ENCODE data around the gene PHACTR1.

PHACTR1 gene

DNA sequence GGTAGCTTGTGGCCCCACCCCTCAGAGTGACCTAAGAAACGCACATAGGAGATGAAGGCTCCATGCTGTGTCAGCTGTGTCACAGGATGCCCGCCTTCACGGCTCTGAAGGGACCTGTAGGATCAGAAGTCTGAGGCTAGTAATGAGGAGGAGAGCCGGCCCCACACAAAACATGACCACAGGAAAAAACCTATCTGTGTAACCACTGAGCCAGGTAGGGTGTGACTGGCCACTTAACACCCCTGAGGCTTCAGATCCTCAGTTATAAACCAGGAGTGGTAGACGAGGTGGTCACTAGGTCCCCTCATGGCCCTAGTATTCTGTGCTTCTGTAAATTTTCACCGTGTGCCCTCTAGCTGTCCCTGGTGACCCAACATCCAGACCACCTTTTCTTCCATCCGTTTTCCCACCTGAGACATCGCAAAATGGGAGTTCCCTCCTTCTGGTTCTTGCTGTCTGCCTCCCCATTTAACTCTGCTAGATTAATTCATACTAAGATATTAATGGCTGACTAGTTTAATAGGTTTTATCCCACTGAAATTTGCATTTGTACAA, 558.9 kb downstream of the PHACTR1 start:
- DNase-seq: no peak

DNA sequence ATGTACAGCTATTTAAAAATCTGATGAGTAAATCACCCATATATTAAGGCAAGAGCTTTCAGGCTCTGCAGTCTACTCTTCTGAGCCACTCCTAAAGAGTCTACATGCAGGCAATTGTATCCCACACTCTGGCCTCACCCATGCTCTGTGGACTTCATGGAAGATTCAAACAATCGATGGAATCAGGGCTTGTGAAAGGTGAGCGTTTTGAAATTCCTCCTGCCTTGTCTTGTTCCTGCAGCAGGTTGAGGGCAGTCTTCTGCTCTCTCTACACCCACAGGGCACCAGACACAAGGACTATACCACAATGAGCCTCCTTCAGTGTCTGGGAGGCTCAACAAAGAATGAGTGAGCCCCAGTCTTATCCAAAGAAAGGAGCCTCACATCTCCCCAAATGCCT, 560.7 kb downstream of the PHACTR1 start:
- DNase-seq: no peak

GRCh38 chr6:13278164-13278563, 561.6 kb downstream of the PHACTR1 start:
- DNase-seq: no peak

DNA sequence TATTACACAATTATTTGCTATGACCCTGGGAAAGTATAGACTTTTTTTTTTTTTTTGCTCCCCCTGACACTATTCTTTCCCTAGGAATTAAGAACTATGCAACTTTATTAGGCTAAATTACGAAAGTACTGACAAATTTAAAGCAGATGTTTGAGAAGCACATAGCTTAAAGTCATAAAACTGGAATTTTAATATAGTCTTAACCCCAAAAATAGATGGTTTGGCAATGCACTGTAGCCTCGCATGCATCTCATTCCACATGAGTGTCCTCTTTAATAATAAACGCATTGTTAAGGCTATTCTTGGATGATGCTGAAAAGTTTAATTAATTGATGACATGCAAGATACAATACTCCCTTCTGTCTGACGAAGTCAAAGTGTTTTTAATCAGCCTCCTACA, 562.4 kb downstream of the PHACTR1 start:
- DNase-seq: no peak

- no peak for DNase-seq
These were observed 563.7 kb downstream of the PHACTR1 start for GRCh38 chr6:13280254-13280653.

DNA sequence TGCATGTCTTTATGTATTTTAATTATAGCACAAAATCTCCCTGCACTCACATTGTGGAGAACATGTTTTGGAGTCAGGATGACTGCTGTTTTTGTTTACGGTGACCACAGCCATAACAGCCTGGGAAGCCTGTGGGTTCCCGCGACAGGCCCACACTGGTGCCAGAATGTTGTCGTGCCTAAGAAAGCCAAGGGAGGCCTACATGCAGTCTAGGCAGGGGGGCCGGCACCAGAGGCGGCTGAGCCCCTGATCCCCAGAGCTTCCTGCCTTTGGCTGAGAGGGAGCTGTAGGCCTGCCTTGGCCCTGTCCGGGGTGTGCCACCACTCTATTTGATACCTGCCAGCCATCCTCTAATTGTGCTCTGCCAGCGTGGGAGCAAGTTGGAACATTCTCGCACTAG, 565.1 kb downstream of the PHACTR1 start:
- no peak for DNase-seq

- DNase-seq: no peak
These were observed 566.0 kb downstream of the PHACTR1 start for GRCh38 chr6:13282393-13283069.

DNA sequence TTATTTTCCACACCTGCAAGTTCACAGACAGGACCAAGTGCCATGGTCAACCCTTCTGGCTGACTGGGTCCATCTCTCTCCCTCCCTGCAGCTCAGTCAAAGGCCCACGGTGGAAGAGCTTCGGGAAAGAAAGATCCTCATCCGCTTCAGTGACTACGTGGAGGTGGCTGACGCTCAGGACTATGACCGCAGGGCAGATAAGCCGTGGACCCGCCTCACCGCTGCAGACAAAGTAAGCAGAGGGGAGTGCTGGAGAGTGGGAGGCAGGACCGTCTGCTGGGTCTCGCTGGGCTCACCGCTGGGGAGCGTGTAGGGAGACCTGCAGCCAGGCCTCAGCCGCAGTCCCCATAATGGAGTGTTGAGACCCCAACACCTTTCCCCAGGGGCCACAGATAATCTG, 566.8 kb downstream of the PHACTR1 start:
- DNase-seq: no peak

DNA sequence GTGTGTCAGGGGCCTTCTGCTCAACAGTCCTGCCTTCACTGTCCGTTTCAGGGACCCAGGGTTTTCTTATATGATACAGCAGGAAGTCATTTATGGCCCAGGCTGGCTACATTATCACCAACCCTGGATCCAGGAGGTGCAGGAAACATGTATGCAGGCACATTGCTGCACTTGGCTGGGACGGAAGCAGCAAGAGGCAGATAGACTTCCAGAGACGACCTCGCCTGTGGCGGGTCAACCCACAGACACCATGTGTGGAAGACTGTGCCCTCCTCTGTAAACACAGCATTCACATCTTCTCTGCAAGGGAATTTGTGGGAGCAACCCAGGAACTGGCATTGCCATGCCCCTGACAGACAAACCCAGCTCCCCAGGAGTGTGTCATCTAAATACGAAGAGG, 568.1 kb downstream of the PHACTR1 start:
- no peak for DNase-seq

- DNase-seq: no peak
These were observed 569.1 kb downstream of the PHACTR1 start for GRCh38 chr6:13285705-13286104.

DNA sequence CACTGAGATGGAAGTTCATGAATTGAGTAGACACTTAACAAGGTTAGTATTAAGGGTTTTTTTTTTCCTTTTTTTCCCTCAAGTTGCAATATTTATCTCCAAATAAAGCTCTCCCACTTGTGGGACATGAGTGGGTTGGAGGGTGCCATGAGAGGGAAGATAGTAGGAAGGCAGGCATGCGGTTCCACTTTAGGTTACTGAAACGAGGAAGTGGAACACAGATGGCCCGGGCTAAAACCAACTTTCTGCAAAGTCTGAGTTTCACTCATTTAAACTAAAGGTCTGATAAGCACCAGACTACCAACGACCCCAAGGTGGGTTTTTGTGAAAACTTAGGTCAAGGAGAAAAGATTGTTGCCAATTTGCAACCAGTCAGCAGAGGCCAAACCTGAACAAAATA, 569.6 kb downstream of the PHACTR1 start:
- DNase-seq: no peak

DNA sequence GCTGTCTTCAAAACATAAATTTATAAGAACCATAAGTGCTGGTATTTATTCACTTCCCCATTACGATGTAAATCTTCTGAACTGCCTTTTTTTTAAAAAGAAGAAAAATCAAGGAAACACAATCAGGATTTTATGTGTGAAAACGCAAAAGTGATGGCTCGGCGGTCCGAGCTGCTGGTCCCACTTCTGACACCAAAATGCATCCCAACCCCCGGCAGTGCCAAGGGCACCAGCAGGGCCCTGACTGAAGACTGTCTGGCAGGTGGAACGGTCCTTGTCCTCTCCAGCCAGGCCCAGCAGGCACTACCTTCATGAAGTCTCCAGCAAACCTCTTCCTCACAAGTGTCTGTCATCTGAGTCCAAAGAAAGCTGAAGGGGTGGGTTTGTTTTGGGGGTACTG, 570.5 kb downstream of the PHACTR1 start:
- no peak for DNase-seq

DNA sequence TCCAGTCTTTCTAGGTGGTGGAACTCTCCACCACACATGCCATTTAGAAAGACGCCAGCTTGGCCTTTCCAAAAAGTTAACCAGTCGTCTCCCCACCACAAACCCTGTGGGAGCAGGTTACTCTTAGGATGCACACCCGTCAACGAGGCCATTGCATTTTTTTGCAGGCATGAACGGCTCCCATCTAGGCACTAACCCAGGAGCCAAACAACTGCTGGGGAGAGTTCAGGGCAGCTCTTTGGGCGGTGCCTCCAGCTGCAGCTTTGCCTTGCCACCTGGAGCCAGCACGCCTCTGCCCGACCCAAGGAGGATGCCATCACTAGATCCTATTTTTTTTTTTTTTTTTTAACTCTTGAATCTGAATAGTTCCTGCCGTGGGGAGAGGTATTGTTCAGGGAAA, 571.9 kb downstream of the PHACTR1 start:
- DNase-seq: no peak

DNA sequence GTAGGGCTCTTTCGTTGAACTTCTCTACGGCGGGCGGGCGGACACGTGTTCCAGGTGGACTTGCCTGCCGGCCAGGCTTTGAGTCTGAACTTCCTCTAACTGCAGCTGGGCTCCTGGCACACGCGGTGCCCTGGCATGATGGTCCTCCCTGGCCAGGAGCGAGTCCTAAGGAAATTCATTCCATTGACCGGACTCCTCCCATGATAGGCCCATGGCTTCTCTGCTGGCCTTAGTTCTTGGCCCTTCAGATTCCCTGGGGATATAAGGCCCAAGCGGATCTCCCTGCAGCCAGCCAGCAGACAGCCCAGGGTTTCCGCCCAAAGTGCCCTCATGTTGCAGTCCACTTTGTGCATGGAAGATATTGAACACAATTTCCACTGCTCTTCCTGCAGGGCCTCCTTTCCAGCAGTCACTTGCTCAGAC, 572.4 kb downstream of the PHACTR1 start:
- no peak for DNase-seq

- no peak for DNase-seq
These were observed 573.3 kb downstream of the PHACTR1 start for GRCh38 chr6:13289789-13290318.

GRCh38 chr6:13290335-13290734, 573.8 kb downstream of the PHACTR1 start:
- DNase-seq: no peak

- no peak for DNase-seq
These were observed 576.2 kb downstream of the PHACTR1 start for GRCh38 chr6:13292774-13293173.

DNA sequence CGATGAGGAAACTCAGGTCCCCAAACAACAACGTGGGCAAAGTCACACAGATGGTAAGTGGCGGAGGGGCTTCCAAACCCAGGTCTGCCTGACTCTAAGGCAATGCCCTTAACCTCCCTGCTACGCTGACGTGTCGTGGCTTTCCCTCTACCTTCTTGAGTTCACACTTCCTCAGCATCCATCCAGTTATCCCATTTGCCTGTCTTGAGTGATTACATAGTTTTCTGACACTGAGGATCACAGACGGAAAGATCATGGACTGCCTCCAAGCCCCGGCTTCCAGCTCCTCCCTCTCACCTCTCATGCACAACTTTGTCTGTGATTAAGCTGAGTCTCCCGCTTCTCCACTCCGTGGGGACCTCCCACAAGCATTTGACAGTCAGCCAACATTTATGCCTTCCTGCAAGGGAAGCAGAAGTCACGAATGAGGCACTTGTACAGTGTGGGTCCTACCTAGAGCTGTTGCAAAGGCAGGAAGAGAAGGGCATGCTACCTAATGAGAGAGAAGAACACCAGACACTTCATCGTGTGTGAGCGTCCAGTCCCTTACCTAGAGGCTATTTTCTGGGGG, 578.0 kb downstream of the PHACTR1 start:
- no peak for DNase-seq

GRCh38 chr6:13295576-13295975, 579.0 kb downstream of the PHACTR1 start:
- no peak for DNase-seq

GRCh38 chr6:13296536-13296997, 580.0 kb downstream of the PHACTR1 start:
- DNase-seq: no peak

GRCh38 chr6:13297391-13297790, 580.8 kb downstream of the PHACTR1 start:
- DNase-seq: no peak

- no peak for DNase-seq
These were observed 581.9 kb downstream of the PHACTR1 start for GRCh38 chr6:13298446-13298845.

GRCh38 chr6:13299403-13299821, 582.8 kb downstream of the PHACTR1 start:
- DNase-seq: no peak

DNA sequence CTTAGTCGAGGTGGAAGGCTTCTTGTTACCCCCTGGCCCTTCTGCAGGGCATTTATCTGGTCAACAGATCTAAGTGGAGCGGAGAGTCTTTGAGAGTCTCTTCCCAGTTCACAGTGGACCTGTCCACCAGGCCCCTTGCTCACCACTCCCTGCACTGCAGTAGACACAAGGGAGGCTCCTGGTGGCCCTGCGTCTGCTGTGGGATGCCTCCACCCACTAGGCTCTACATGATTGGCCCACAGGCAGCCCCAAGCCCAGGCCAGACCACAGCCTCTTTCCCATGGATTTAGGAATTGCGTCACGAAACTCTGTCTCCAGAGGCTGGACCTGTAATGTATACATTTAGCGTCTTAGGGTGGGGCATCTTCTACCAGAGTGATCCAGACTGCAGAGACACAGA, 583.4 kb downstream of the PHACTR1 start:
- no peak for DNase-seq
